GM23248 (cell line): ENCODE measurements around the gene COMMD7.

Experiments
- EZH2 ChIP-seq: fragments of 200-600 bp; sonication (generic); IDR thresholded peaks from 2 replicates; pipeline ENCODE4 v1.6.1; 2018; ENCODE audit warnings: antibody characterized with exemption, mild to moderate bottlenecking; ENCODE audit not compliant: insufficient read depth, poor library complexity, severe bottlenecking
- EZH2phosphoT487 ChIP-seq: fragments of 200-600 bp; sonication (generic); IDR thresholded peaks from 2 replicates; pipeline ENCODE4 v1.6.1; 2018; ENCODE audit warnings: antibody characterized with exemption, moderate library complexity, mild to moderate bottlenecking, low read depth; ENCODE audit not compliant: insufficient read depth

- TF ChIP-seq EZH2 = no peak
- no peak for TF ChIP-seq EZH2phosphoT487
Measured at GRCh38 chr20:32661820-32662528, 81.3 kb downstream of the COMMD7 start.
